Natural killer cell (primary cell): Measurements from ENCODE around the gene LRRC1. TPM values are rescaled to one million over a fixed set of nuclear protein-coding genes. Genes with fewer than 3 reads are reported as not detected.

ENCODE experiments used
- ATAC-seq, 3 donors: fragments of 150-1000 bp in 2 of 3; fragments of 200-7000 bp in 1 of 3; cut with Tn5 transposase; 1 replicate in 1 of 3; 2 replicates in 2 of 3; pipeline ENCODE4 v1.10.0; 2021; ENCODE audit warnings: mild to moderate bottlenecking in 2 of 3, moderate library complexity in 2 of 3
- DNase-seq, 2 donors: peaks; one replicate each; pipeline versions ENCODE4 v3.0.0 to v3.0.0-alpha.2; 2013 to 2021; ENCODE audit warnings: mixed read lengths in 1 of 2
- H3K27ac ChIP-seq: one replicate; pipeline ENCODE4 v1.5.1; 2013; ENCODE audit warnings: mild to moderate bottlenecking, low read length
- H3K27me3 ChIP-seq: one replicate; pipeline ENCODE4 v1.6.1; 2013; ENCODE audit warnings: low read length; ENCODE audit not compliant: control insufficient read depth, insufficient read depth
- H3K36me3 ChIP-seq: one replicate; pipeline ENCODE4 v1.6.1; 2013; ENCODE audit warnings: low read length; ENCODE audit not compliant: control insufficient read depth, insufficient read depth
- H3K4me1 ChIP-seq: one replicate; pipeline ENCODE4 v1.6.1; 2013; ENCODE audit warnings: low read length; ENCODE audit not compliant: control insufficient read depth, insufficient read depth
- H3K4me3 ChIP-seq: one replicate; pipeline ENCODE4 v1.5.1; 2013; ENCODE audit warnings: low read length
- H3K9me3 ChIP-seq: one replicate; pipeline ENCODE4 v1.6.1; 2013; ENCODE audit warnings: low read length; ENCODE audit not compliant: control insufficient read depth, insufficient read depth
- H3K27ac Mint-ChIP-seq, 2 donors: one replicate each; pipeline ENCODE4 v1.8.0; 2022; ENCODE audit warnings: mild to moderate bottlenecking in 2 of 2, mixed read lengths in 2 of 2, moderate library complexity in 1 of 2
- H3K27me3 Mint-ChIP-seq, 2 donors: one replicate each; pipeline ENCODE4 v1.8.0; 2022; ENCODE audit warnings: low read depth in 2 of 2, mixed read lengths in 2 of 2
- H3K36me3 Mint-ChIP-seq: one replicate; pipeline ENCODE4 v1.8.0; 2022; ENCODE audit warnings: mixed read lengths
- H3K4me1 Mint-ChIP-seq, 2 donors: one replicate each; pipeline ENCODE4 v1.8.0; 2022; ENCODE audit warnings: mixed read lengths in 2 of 2
- H3K4me3 Mint-ChIP-seq: one replicate; pipeline ENCODE4 v1.8.0; 2022; ENCODE audit warnings: mild to moderate bottlenecking, moderate library complexity, mixed read lengths
- H3K9me3 Mint-ChIP-seq, 2 donors: one replicate each; pipeline ENCODE4 v1.8.0; 2022; ENCODE audit warnings: mixed read lengths in 2 of 2
- WGBS: methylation state at CpG from one replicate; pipeline ENCODE4 v1.1.7; 2013; ENCODE audit warnings: missing lambda C conversion rate; ENCODE audit not compliant: insufficient coverage; 5-methylcytosine and 5-hydroxymethylcytosine counted together
- intact Hi-C: fragments of 100-400 bp; cut with micrococcal nuclease; formaldehyde crosslinking; loops from one replicate; pipeline ENCODE4 v1.14.2; 2022
- total RNA-seq, 4 donors: library from RNA; stranded (reverse); fragments of 120-200 nt in 1 of 4; gene quantifications; one replicate each; pipeline versions ENCODE4 v1.2.3 to v1.2.4, GENCODE V29; 2013 to 2022
- TF ChIP-seq, protein P1 (sequence below): fragments of 200-600 bp; IDR thresholded peaks from one replicate; pipeline ENCODE4 v1.8.0; 2022; ENCODE audit warnings: antibody characterized with exemption

LRRC1 gene
- total RNA-seq, 3 donors from 2014 or later (not counting 1 experiment from before 2014, with no cell fraction given) = 2.0 to 5.6 (median 3.7) TPM

- Histone ChIP-seq H3K27ac (no peak overlapping the region), H3K9me3 (no peaks in the 10 kb centered on the region), H3K36me3 (no peaks in the 10 kb centered on the region), H3K4me1 (no peaks in the 10 kb centered on the region), H3K27me3 (no peaks in the 10 kb centered on the region), H3K4me3 (no peak overlapping the region)
- Mint-ChIP-seq H3K9me3 (no peaks in the 10 kb centered on the region), H3K27ac (no peak overlapping the region), H3K27me3 (no peaks in the 10 kb centered on the region), H3K4me1 (peaks cover 15 to 28% of the 10 kb centered on the region in 2 donors), H3K4me3 (no peak overlapping the region), H3K36me3 (no peaks in the 10 kb centered on the region)
- intact Hi-C loops = no loop called here
- TF ChIP-seq, protein P1, sequence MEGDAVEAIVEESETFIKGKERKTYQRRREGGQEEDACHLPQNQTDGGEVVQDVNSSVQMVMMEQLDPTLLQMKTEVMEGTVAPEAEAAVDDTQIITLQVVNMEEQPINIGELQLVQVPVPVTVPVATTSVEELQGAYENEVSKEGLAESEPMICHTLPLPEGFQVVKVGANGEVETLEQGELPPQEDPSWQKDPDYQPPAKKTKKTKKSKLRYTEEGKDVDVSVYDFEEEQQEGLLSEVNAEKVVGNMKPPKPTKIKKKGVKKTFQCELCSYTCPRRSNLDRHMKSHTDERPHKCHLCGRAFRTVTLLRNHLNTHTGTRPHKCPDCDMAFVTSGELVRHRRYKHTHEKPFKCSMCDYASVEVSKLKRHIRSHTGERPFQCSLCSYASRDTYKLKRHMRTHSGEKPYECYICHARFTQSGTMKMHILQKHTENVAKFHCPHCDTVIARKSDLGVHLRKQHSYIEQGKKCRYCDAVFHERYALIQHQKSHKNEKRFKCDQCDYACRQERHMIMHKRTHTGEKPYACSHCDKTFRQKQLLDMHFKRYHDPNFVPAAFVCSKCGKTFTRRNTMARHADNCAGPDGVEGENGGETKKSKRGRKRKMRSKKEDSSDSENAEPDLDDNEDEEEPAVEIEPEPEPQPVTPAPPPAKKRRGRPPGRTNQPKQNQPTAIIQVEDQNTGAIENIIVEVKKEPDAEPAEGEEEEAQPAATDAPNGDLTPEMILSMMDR = no peak
- no peak for DNase-seq
- WGBS = 81% methylated on average over 7 of the region's 7 CpGs
- ATAC-seq = no peak
These were observed 30.9 kb downstream of the LRRC1 start for GRCh38 chr6:53825532-53826321.

DNA sequence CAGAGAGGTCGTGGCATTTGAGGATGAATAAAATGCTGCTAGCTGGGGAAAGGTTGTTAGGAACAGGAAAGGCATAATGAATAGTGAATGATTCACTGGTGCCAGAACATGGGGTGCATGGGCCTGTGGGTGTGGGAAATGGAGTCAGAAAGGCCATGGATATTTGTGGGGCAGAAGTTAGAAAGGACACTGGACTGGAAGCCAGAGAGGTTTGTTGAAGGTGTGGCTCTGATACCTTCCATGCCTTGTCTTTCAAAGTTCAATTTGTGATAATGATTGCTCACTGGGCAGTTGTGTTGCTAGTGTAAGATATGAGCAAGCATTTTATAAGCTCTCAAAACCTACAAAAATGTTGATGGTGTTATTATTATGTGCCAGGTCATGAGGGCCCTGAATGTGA lies 32.7 kb downstream of the LRRC1 start:
- intact Hi-C loops = no loop called here
- Histone ChIP-seq H3K4me3 (no peak overlapping the region), H3K27me3 (no peaks in the 10 kb centered on the region), H3K36me3 (no peaks in the 10 kb centered on the region), H3K9me3 (no peaks in the 10 kb centered on the region), H3K27ac (no peak overlapping the region), H3K4me1 (no peaks in the 10 kb centered on the region)
- 83% methylated on average over 1 of the region's 1 CpG for WGBS
- Mint-ChIP-seq H3K9me3 (no peaks in the 10 kb centered on the region), H3K36me3 (no peaks in the 10 kb centered on the region), H3K27ac (no peak overlapping the region), H3K27me3 (no peaks in the 10 kb centered on the region), H3K4me1 (peaks cover 15 to 28% of the 10 kb centered on the region in 2 donors), H3K4me3 (no peak overlapping the region)
- no peak for ATAC-seq
- TF ChIP-seq, protein P1 = no peak
- DNase-seq = no peak

DNA sequence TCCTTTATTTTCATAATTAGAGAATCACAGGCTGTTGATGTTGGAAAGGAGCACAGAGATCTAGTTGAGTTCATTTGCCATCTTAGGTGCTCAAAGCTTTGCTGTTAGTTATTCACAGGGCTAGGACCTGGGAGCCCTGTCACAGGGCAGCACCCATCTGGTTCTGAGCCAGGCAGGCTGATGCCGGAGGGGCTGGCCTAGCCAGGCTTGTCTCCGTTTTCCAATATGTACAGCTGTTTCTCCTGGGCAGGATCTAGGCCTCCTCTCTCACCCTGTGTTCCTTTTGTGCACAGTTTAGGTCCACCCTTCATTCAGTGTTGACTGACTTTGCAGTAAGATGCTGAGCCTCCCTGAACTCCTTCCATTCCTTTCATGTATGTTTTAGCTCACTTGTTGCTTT lies 33.4 kb downstream of the LRRC1 start:
- H3K27ac ChIP-seq = no peak overlapping the region
- H3K27me3 ChIP-seq = no peaks in the 10 kb centered on the region
- no peaks in the 10 kb centered on the region for H3K36me3 ChIP-seq
- H3K36me3 Mint-ChIP-seq = no peaks in the 10 kb centered on the region
- H3K4me3 Mint-ChIP-seq = no peak overlapping the region
- H3K27ac Mint-ChIP-seq = no peak overlapping the region
- no peak for DNase-seq
- peaks cover 15 to 28% of the 10 kb centered on the region in 2 donors for H3K4me1 Mint-ChIP-seq
- H3K9me3 ChIP-seq = no peaks in the 10 kb centered on the region
- no peaks in the 10 kb centered on the region for H3K4me1 ChIP-seq
- H3K27me3 Mint-ChIP-seq = no peaks in the 10 kb centered on the region
- TF ChIP-seq, protein P1 = no peak
- no peaks in the 10 kb centered on the region for H3K9me3 Mint-ChIP-seq
- ATAC-seq = no peak
- intact Hi-C loops = no loop called here
- H3K4me3 ChIP-seq = no peak overlapping the region
- 95% methylated on average over 2 of the region's 2 CpGs for WGBS
